ENCODE data around the gene SLC39A10. TPM values are rescaled to one million over a fixed set of nuclear protein-coding genes. Genes with fewer than 3 reads are reported as not detected.

The SLC39A10 gene
- total RNA-seq, 1 donor from 2014 or later = 9.9 TPM

DNA sequence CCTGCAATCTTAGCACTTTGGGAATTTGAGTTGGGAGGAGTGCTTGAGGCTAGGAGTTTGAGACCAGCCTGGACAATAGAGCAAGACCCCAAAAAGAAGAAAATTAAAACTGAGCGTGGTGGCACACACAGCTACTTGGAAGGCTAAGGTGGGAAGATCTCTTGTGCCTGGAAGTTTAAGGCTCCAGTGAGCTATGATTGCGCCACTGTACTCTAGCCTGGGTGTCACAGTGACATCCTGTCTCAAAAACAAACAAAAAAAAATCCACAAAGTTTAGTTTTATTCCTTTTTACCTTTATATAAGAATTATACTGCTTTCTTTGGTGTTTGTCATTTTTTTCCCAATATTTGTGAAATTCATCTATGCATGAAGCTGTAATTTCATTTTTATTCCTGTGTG lies 20.3 kb downstream of the SLC39A10 start:
- DNase-seq (ENCODE audit: low spot score in 2 of 2) = no peak
- no peak overlapping the region for H3K4me3 ChIP-seq
- no peaks in the 10 kb centered on the region for H3K9me3 ChIP-seq
- TF ChIP-seq, protein P1, sequence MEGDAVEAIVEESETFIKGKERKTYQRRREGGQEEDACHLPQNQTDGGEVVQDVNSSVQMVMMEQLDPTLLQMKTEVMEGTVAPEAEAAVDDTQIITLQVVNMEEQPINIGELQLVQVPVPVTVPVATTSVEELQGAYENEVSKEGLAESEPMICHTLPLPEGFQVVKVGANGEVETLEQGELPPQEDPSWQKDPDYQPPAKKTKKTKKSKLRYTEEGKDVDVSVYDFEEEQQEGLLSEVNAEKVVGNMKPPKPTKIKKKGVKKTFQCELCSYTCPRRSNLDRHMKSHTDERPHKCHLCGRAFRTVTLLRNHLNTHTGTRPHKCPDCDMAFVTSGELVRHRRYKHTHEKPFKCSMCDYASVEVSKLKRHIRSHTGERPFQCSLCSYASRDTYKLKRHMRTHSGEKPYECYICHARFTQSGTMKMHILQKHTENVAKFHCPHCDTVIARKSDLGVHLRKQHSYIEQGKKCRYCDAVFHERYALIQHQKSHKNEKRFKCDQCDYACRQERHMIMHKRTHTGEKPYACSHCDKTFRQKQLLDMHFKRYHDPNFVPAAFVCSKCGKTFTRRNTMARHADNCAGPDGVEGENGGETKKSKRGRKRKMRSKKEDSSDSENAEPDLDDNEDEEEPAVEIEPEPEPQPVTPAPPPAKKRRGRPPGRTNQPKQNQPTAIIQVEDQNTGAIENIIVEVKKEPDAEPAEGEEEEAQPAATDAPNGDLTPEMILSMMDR (IDR thresholded peaks at IDR 0.05) = no peak
- no peaks in the 10 kb centered on the region for H3K27me3 ChIP-seq
- H3K4me1 ChIP-seq = no peaks in the 10 kb centered on the region
- peaks cover 0 to 12% of the 10 kb centered on the region in 2 donors for H3K36me3 ChIP-seq
- H3K27ac ChIP-seq = no peak overlapping the region
- intact Hi-C loops (cut with DNase I) = no loop called here

DNA sequence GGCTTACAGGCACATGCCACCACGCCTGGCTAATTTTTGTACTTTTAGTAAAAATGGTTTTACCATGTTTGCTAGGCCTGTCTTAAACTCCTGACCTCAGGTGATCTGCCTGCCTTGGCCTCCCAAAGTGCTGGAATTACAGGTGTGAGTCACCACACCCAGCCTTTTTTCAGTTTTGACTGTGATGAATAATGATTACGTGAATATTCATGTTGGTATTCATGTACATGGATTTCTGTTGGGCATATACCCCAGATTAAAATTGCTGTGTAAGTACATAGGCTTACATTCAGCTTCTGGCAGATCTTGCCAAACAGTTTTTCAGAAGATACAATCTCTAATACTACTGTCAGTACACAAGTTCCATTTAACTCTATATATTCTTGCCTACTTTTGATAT lies 20.9 kb downstream of the SLC39A10 start:
- H3K4me3 ChIP-seq = no peak overlapping the region
- H3K4me1 ChIP-seq = no peaks in the 10 kb centered on the region
- H3K27me3 ChIP-seq = no peaks in the 10 kb centered on the region
- TF ChIP-seq, protein P1 (IDR thresholded peaks at IDR 0.05) = no peak
- no peak for DNase-seq (ENCODE audit: low spot score in 2 of 2)
- H3K27ac ChIP-seq = no peak overlapping the region
- H3K9me3 ChIP-seq = no peaks in the 10 kb centered on the region
- intact Hi-C loops (cut with DNase I) = no loop called here
- H3K36me3 ChIP-seq = peaks cover 0 to 12% of the 10 kb centered on the region in 2 donors

- Histone ChIP-seq H3K27me3 (no peaks in the 10 kb centered on the region), H3K4me1 (no peaks in the 10 kb centered on the region), H3K4me3 (no peak overlapping the region), H3K9me3 (no peaks in the 10 kb centered on the region), H3K36me3 (peaks cover 0 to 14% of the 10 kb centered on the region in 2 donors), H3K27ac (no peak overlapping the region)
- TF ChIP-seq, protein P1 (IDR thresholded peaks at IDR 0.05) = no peak
- no peak for DNase-seq (ENCODE audit: low spot score in 2 of 2)
- intact Hi-C loops (cut with DNase I) = no loop called here
These were observed 25.1 kb downstream of the SLC39A10 start for GRCh38 chr2:195682077-195682476.

DNA sequence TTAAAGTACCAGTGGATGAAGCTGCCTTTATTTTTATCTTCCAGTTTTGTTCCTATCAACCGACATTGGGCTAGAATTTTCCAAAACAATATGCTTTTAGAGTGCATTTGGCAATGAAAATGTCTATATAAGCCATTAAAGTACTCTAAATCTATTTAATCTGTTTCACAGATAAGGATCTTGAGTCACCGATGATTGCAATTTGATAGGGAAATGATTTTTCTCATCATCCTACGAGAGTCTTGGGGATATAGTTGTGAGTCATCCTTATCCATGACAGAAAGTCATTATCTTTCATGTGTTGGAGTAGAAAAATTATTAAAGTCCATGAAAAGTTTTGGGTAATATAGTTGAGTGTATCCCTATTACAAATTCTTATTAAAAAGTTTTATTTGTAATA lies 26.1 kb downstream of the SLC39A10 start:
- H3K4me1 ChIP-seq = no peaks in the 10 kb centered on the region
- no peak overlapping the region for H3K27ac ChIP-seq
- no peaks in the 10 kb centered on the region for H3K27me3 ChIP-seq
- H3K9me3 ChIP-seq = no peaks in the 10 kb centered on the region
- DNase-seq (ENCODE audit: low spot score in 2 of 2) = no peak
- intact Hi-C loops (cut with DNase I) = no loop called here
- TF ChIP-seq, protein P1 (IDR thresholded peaks at IDR 0.05) = no peak
- H3K36me3 ChIP-seq = peaks cover 0 to 14% of the 10 kb centered on the region in 2 donors
- no peak overlapping the region for H3K4me3 ChIP-seq

DNA sequence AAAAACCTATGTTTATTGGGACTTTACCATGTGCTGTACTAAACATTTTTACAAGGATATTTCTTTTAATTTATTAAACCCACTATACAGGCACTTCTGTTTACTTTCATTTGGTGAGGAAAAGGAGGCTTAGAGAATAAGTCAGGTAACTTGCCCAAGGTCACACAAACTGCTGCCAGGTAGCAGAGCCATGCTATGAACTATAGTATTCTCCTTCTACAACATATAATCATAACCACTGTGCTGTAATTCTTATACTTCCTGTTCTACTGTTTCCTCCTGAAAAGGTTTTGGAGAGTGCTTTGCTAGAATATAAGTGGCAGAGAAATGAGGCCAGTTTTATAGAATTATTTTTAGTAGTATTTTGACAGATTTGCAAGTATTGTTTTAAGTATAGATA lies 29.5 kb downstream of the SLC39A10 start:
- intact Hi-C loops (cut with DNase I) = no loop called here
- TF ChIP-seq, protein P1 (IDR thresholded peaks at IDR 0.05) = no peak
- DNase-seq (ENCODE audit: low spot score in 2 of 2) = no peak
- Histone ChIP-seq H3K4me1 (no peaks in the 10 kb centered on the region), H3K9me3 (peaks cover 0 to 2% of the 10 kb centered on the region in 2 donors), H3K27me3 (no peaks in the 10 kb centered on the region), H3K4me3 (no peak overlapping the region), H3K27ac (no peak overlapping the region), H3K36me3 (peaks cover 0 to 3% of the 10 kb centered on the region in 2 donors)

All from ascending aorta (tissue), 2 donors.